ENCODE data around the gene AK5.
"Not testable (repeated sequence)": the region's sequence is repeated elsewhere in the genome, so short reads cannot be mapped to it uniquely, and the experiment has no call there.

Gene AK5

GRCh38 chr1:77287535-77287934 is 5.7 kb downstream of the AK5 start:
- no peak for DNase-seq (ENCODE audit: low read depth)

- no peak for DNase-seq (ENCODE audit: low read depth)
These were observed 6.5 kb downstream of the AK5 start for GRCh38 chr1:77288275-77288674.

- no peak for DNase-seq (ENCODE audit: low read depth)
These were observed 8.8 kb downstream of the AK5 start for GRCh38 chr1:77290576-77290975.

DNA sequence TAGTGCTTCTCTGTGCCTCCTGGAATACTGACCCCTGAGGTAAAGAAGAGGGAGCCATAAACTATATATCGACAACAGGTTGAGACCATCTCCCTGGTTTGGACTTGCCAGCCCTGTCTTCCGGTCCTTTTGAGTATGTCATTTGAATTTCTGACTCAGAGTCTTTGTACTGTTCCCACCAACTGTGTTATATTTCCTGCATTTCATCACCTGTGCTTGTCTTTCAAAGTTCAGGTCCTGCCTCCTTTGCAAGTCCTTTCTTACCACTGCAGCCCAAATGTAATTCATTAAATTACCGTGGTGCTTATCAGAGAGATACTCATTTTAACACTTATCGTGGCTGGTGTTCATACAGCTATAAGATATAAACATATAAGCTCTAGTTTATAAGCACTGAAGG is 10.7 kb downstream of the AK5 start:
- DNase-seq (ENCODE audit: low read depth): no peak

DNA sequence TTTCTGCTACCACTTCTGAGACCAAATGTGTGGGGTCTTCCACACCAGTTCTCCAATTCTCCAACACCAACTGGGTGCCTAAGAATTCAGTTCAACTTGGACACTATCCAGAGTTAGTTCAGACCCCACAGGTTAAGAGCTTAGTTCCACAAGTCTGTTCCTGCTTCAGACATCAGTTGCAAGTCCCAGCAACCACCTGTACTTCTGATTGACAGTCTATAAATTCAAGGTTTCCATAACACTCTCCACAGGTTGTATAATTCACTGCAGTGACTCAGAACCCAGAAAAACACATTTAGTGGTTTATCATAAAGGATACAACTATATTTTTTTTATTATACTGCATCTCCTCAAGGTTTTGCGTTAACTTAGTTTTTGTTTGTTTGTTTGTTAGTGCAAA is 18.7 kb downstream of the AK5 start:
- no peak for DNase-seq (ENCODE audit: low read depth)

DNA sequence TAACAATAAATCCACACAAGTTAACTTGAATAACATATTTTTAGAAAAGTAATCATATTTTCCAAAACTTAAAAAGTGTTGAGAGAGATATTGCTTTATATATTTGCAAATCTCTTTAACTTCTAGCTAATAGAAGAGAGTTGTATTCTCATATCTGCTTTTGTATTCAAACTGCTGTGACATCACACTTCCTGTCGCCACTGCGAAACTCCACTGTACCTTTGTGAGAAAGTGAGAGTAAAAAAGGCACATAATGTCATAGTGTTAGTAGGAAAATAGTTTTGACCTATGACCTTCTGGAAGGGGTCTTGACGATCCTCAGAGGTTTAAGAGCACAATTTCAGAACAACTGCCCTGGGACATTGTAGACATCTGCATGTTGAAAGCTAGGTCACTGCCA is 21.6 kb downstream of the AK5 start:
- DNase-seq (ENCODE audit: low read depth): no peak

DNA sequence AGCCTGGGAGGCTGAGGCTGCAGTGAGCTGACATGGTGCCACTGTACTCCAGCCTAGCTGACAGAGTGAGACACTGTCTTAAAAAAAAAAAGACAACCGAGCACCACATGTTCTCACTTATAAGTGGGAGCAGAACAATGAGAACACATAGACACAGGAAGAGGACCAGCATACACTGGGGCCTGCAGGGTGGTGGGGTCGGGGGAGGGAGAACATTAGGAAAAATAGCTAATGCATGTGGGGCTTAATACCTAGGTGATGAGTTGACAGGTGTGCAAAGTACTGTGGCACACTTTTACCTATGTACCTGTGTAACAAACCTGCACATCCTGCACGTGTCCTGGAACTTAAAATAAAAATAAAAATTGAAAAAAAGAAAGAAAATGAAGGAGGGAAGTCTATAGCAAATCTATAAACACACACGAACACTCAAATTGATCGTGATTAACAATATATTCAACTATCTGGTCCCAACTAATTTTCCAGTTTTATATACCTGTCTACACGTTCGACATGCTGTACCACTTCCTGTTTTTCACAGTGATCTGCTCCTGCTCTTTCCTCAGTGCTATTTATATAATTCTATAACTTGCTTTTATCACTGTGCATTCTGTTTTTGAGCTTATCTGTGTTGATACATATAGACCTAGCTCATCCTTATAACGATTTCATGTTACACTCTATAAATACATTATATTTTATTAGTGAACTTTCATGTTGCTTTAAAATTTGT is 27.2 kb downstream of the AK5 start:
- no peak for DNase-seq (ENCODE audit: low read depth)

DNA sequence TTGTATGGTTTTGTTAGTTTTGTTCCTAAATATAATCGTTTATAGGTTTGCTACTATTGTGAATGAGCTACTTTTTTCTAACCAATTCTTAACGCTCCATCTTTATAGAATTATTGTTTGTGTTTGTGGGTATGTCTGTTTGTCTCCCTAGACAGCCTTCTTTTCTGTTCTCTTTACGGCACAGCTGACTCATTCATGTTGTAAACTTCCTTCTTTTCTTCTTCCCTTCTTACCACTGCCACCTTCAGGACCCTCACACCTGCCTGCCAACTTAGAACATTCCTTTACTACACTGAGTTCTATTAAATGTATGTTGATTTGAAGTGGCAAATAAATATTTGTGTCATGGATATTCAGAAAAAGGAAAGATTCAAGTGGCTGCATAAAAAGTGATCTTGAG is 29.1 kb downstream of the AK5 start:
- no peak for DNase-seq (ENCODE audit: low read depth)

DNA sequence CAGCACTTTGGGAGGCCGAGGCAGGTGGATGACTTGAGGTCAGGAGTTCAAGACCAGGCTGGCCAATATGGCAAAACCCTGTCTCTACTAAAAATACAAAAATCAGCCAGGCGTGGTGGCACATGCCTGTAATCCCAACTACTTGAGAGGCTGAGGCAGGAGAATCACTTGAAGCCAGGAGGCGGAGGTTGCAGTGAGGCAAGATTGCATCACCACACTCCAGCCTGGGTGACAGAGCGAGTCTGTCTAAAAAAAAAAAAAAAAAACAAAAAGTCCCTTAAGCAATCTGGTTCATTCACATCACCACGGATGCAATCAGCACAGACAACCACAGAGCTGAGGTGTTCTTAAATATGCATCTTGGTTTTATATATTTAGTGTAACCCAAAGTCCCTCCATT is 30.5 kb downstream of the AK5 start:
- DNase-seq (ENCODE audit: low read depth): not testable (repeated sequence)

GRCh38 chr1:77313491-77313890 is 31.7 kb downstream of the AK5 start:
- DNase-seq (ENCODE audit: low read depth): no peak

DNA sequence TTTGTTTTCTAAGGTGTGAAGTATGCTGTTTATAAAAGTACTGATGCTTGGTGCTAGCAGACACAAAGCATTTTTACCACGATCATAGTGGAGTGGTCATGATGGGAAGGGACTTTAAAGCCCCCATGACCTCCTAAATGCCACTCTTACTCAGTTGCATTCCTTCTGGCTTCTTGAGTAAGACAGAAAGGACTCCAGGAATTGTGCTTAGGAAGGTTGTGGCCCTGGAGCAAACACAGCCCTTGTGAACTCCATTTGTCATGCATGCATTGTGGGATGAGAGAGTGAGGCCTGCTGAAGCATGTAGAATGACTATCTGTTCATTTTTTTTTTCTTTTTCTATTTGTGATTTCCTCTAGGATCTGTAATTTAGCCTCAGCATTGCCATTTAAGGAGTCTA is 34.2 kb downstream of the AK5 start:
- no peak for DNase-seq (ENCODE audit: low read depth)

GRCh38 chr1:77316966-77317365 is 35.1 kb downstream of the AK5 start:
- no peak for DNase-seq (ENCODE audit: low read depth)

- DNase-seq (ENCODE audit: low read depth): no peak
These were observed 37.4 kb downstream of the AK5 start for GRCh38 chr1:77319036-77319705.

- no peak for DNase-seq (ENCODE audit: low read depth)
These were observed 40.5 kb downstream of the AK5 start for GRCh38 chr1:77322061-77322900.

- no peak for DNase-seq (ENCODE audit: low read depth)
These were observed 51.7 kb downstream of the AK5 start for GRCh38 chr1:77333501-77333900.

GRCh38 chr1:77336729-77337128 is 54.9 kb downstream of the AK5 start:
- no peak for DNase-seq (ENCODE audit: low read depth)

DNA sequence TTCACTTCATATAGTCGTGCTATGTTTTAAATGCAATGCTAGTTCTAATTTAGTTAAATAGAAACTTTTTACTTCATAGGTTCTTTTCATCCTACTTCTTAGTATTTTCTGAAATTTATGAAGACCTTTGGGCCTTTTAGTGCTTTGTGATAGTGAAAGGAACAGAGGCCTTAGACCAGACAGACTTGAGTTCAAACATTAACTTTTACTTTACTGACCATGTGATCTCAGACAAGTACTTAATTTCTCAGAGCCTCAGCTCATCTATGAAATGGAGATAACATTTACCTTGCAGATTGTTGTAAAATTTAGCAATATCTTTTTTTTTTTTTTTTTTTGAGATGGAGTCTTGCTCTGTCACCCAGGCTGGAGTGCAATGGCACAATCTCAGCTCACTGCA is 57.5 kb downstream of the AK5 start:
- no peak for DNase-seq (ENCODE audit: low read depth)

DNA sequence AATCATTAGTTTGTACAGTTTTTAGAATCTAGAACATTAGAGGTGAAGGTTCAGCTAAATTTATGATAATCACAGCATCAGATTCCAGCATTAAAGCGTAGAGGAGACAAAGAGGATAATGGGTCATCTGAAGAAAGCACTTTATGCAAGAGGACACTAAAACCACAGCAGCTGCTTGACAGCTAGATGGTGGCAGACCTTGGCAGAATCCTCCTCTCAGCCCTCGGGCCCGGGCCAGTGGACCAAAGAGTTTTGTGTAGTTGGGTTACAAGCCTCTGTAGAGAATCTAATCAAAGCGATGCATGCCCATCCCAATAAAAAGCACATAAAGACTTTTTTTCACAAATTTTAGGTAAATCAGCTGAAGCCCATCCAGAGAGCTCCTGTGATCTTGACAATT is 59.4 kb downstream of the AK5 start:
- DNase-seq (ENCODE audit: low read depth): no peak

GRCh38 chr1:77342745-77343144 is 60.9 kb downstream of the AK5 start:
- DNase-seq (ENCODE audit: low read depth): no peak

GRCh38 chr1:77347646-77348045 is 65.8 kb downstream of the AK5 start:
- no peak for DNase-seq (ENCODE audit: low read depth)

GRCh38 chr1:77348549-77348948 is 66.7 kb downstream of the AK5 start:
- no peak for DNase-seq (ENCODE audit: low read depth)

DNA sequence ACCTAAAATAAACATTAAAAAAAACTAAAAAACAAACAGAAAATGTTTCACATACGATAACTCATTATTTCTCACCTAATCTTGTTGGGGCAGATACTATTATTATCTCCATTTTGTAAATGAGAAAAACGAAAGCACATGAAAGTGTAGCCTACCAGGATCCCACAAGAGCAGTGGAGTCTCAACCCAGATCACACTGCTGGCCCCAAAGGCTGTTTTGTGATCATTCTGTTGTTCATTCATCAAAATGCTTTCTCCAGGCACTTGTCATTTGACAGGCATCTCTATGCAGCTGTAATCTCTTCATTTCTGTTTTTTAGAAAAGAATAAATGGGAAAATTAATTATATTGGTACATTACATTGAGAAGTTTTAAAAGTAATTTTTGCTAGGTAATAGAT is 67.5 kb downstream of the AK5 start:
- DNase-seq (ENCODE audit: low read depth): no peak

Measured in stimulated activated CD8-positive, alpha-beta memory T cell treated with anti-CD3 and anti-CD28 coated beads, Interleukin-12 subunit alpha, Interleukin-12 subunit beta, amount 100 ng/mL, for 1 hour (primary cell).